CD4-positive, alpha-beta T cell treated with Interleukin-21 for 1 hour (primary cell): ENCODE results near the gene FAM162A.
A peak's percentile ranks its signal among the peaks of the same experiment; 100 is the strongest.
"Not testable (repeated sequence)": the region's sequence is repeated elsewhere in the genome, so short reads cannot be mapped to it uniquely, and the experiment has no call there.

Experiments used
- DNase-seq: peaks from one replicate; pipeline ENCODE4 v3.0.0-alpha.2; 2020

The FAM162A gene

GRCh38 chr3:122421836-122422235 lies 37.9 kb downstream of the FAM162A start:
- no peak for DNase-seq

DNA sequence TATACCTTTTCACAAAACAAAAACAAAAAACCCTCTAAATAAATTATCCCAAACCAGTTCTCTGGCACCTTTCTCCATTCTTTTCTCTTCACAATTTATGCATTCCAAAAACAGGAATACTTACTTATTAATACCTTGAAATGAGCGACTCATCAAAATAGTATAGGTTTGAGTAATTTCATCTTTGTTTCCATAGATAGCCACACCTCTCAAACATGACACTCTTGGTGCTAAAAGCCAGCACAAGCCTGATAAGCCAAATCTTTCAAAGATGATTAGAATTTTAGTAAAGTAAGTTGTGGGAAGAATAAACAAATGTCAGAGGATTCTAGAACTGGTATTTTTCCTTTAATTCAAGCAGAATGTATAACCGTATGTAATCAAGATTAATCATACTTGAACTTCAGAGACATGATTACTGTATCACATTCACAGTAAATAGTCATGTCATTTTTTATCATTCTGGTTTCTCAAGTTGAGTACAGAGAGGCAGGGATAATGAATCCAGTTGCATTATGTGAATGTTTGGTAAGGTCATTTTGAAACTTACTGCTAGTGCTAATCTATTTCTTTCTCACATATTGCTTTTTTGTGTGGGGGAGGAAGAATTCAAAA lies 44.0 kb downstream of the FAM162A start:
- no peak for DNase-seq

DNA sequence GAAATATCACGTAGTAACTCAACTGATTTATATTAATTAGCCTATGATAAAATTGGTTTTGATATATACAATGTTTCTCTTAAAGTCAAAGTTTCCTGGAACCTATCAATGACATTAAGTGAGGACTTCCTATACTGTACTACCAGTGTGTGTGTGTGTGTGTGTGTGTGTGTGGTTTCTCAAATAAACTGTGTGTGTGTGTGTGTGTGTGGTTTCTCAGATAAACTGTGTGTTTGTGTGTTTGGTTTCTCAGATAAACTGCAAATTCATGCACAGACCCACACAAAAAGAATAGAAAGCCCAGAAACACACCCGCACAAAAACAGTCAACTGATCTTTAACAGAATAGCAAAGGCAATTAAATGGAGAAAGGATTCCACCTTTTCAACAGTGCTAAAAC lies 46.4 kb downstream of the FAM162A start:
- no peak for DNase-seq

DNA sequence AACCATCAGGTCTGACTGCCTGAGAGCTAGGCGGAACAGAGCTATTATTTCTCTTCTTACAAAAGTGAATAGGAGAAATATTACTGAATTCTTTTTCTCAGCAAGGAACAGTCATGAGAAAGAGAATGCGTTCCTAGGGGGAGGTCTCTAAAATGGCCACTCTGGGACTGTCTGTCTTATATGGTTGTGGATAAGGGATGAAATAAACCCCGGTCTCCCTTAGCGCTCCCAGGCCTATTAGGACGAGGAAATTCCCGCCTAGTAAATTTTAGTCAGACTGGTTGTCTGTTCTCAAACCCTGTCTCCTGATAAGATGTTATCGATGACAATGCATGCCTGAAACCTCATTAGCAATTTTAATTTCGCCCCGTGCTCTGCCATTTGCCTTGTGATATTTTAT lies 52.0 kb downstream of the FAM162A start:
- no peak for DNase-seq

GRCh38 chr3:122443090-122443489 lies 59.1 kb downstream of the FAM162A start:
- DNase-seq: no peak

DNA sequence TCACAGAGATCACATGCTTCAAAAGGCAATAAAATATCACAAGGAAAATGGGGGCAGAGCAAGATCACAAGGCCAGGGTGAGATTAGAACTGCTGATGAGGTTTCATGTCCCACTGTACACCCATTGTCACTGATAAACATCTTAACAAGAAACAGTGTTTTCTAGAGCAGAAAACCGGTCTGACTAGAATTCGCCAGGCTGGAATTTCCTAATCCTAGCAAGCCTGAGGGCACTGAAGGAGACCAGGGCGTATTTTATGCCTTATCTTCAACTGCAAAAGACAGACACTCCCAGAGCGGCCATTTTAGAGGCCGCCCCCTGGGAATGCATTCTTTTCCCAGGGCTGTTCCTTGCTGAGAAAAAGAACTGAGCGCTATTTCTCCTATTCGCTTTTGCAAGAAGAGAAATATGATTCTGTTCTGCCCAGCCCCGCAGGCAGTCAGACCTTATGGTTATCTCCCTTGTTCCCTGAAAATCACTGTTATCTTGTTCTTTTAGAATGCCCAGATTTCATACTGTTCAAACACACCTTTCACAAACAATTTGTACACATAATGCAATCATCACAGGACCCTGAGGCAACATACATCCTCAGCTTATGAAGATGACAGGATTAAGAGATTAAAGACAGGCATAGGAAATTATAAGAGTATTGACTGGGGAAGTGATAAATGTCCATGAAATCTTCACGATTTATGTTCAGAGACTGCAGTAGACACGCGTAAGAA lies 59.9 kb downstream of the FAM162A start:
- not testable (repeated sequence) for DNase-seq

GRCh38 chr3:122444491-122444887 lies 60.5 kb downstream of the FAM162A start:
- DNase-seq: not testable (repeated sequence)

DNA sequence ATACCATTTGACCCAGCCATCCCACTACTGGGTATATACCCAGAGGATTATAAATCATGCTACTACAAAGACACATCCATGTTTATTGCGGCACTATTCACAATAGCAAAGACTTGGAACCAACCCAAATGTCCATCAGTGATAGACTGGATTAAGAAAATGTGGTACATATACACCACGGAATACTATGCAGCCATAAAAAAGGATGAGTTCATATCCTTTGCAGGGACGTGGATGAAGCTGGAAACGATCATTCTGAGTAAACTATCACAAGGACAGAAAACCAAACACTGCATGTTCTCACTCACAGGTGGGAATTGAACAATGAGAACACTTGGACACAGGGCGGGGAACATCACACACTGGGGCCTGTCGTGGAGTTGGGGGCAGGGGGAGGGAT lies 64.2 kb downstream of the FAM162A start:
- not testable (repeated sequence) for DNase-seq

GRCh38 chr3:122451371-122451770 lies 67.4 kb downstream of the FAM162A start:
- DNase-seq: no peak

- DNase-seq: no peak
Observed at GRCh38 chr3:122456074-122456473, 72.1 kb downstream of the FAM162A start.

DNA sequence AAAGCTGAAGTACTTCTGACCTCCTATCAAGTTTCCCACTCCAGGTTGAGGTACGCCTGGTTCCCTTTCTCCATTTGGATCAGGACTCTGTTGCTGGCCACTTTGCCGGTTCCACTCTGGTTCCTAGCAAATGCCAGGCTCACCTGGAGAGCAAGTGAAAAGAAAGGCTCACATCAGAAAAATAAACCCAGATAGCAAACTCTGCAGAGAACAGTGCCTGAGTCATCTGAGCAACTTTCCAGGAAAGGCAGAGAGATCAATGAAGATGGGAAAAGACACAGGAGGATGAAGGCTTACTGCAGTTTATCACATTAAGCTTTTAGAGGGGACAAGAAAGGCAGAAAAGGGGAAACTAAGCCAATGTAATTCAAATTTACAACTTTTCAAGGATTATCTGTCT lies 73.7 kb downstream of the FAM162A start:
- no peak for DNase-seq

GRCh38 chr3:122458992-122459391 lies 75.0 kb downstream of the FAM162A start:
- DNase-seq: peak; percentile 5

GRCh38 chr3:122461806-122462205 lies 77.8 kb downstream of the FAM162A start:
- no peak for DNase-seq
